ENCODE results near the gene KRT38. TPM values are rescaled to one million over a fixed set of nuclear protein-coding genes. Genes with fewer than 3 reads are reported as not detected.
"Not testable (repeated sequence)": the region's sequence is repeated elsewhere in the genome, so short reads cannot be mapped to it uniquely, and the experiment has no call there.

The KRT38 gene
- total RNA-seq, 1 donor from 2014 or later = not detected

DNA sequence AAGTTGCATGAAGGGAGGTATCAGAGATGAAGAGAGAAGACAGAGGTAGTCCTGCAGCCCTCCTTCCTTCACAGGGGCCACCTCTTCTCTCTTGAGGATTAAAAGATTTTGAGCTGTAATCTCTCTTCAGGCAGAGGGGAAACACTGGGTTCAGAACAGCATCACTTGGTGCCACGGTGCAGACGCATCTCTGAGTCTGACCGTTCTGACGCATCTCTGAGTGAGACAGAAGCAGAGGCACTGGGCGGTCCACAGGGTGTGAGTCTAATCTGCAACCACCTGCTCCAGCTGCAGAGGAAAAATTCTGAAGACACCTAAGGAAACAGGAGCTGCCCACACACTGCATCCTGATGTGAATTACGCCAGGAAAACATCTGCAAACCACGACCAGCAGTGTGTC lies 11.1 kb downstream of the KRT38 start:
- DNase-seq (ENCODE audit: low spot score) = no peak
- intact Hi-C loops (cut with DNase I) = no loop called here

DNA sequence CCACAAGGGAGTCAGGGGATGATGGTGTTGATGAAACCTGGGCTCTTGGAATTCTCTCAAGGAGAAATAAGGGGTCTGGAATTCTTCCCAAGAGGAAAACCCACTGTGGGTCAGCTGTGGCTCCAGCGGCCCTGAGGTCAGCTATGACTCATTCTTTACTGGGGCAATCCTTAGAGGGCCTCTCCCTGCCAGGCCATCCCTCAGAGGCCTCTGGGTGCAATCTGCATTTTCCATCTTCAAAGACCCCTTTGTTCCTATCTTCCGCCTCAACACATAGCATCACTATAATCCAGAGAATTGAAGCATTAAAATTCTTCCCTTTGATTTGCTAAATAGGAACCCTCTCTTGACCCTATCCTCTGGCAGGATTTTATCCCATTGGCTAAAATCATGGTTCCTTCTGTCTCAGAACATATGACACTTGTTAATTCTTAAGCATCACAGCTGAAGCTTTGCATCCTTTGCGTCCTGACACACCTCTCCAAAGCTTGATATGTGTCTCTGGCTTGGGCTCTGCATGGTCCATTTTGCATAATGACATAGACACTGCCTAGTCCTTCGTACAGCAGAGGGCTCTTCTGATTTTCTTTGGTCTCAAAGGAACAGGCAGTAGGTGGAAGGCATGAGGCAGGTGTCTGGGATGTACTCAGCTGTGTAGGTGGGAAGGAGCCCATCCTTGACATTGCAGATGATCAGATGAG lies 12.0 kb downstream of the KRT38 start:
- intact Hi-C loops (cut with DNase I) = no loop called here
- no peak for DNase-seq (ENCODE audit: low spot score)

DNA sequence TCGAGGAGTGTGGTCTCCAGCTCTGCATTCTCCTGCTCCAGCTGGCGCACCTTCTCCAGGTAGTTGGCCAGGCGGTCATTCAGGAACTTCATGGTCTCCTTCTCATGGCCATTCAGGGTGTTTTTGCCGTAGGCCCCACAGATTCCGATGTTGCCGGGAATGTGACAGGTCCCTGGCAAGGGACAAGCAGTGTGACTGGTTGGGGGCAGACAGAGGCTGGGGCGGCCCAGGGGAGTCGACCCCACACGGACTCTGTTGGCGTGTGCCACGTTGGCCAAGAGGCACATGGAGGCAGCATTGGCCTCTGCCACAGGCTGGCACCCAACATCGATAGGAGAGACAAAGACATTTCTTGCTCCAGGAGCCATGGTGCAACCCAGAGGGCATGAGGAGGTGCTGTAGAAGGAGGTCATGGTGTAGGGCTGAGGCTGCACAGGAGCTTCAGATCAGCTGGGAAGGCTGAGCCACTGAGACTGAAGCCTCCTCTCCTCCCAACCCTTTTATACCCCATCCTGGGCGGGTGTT lies 16.6 kb downstream of the KRT38 start, which contains the start of gene KRT37:
Gene KRT37 (minus strand): TSS at position 475 of the 525 bp plus-strand sequence. CDS start 62 bp downstream, at position 413.
- intact Hi-C loops (cut with DNase I) = no loop called here
- DNase-seq (ENCODE audit: low spot score) = no peak

- DNase-seq (ENCODE audit: low spot score); intact Hi-C loops (cut with DNase I): not testable (repeated sequence)
Measured at GRCh38 chr17:41422586-41422985, 18.2 kb downstream of the KRT38 start.

- intact Hi-C loops (cut with DNase I) = no loop called here
- no peak for DNase-seq (ENCODE audit: low spot score)
Measured at GRCh38 chr17:41421617-41422016, 19.2 kb downstream of the KRT38 start.

DNA sequence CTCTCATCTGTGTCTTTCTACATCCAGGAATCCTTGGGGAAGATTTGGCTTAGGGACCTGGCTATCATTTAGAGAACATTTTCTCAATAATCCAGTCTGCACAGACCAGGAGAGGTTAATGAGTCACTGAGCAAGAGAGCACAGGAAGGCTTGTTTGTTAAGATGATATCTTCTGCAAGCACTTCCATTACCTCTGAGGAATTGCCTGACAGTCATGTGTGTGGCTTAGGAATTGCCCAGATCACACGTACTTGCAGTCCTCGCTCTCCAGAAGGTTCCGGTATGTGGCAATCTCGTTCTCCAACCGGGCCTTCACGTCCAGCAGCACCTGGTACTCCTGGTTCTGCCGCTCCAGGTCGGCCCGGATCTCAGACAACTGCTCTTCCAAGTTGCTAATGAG lies 19.7 kb downstream of the KRT38 start:
- no peak for DNase-seq (ENCODE audit: low spot score)
- intact Hi-C loops (cut with DNase I) = no loop called here

GRCh38 chr17:41420134-41420533 lies 20.6 kb downstream of the KRT38 start:
- DNase-seq (ENCODE audit: low spot score) = no peak
- intact Hi-C loops (cut with DNase I) = no loop called here

GRCh38 chr17:41419716-41420115 lies 21.1 kb downstream of the KRT38 start:
- DNase-seq (ENCODE audit: low spot score) = no peak
- intact Hi-C loops (cut with DNase I) = no loop called here

- intact Hi-C loops (cut with DNase I) = no loop called here
- no peak for DNase-seq (ENCODE audit: low spot score)
Measured at GRCh38 chr17:41418116-41418860, 22.5 kb downstream of the KRT38 start.

GRCh38 chr17:41417576-41418015 lies 23.2 kb downstream of the KRT38 start:
- intact Hi-C loops (cut with DNase I) = no loop called here
- DNase-seq (ENCODE audit: low spot score) = no peak

GRCh38 chr17:41417127-41417526 lies 23.7 kb downstream of the KRT38 start:
- intact Hi-C loops (cut with DNase I) = no loop called here
- DNase-seq (ENCODE audit: low spot score) = no peak

GRCh38 chr17:41416479-41416878 lies 24.3 kb downstream of the KRT38 start:
- DNase-seq (ENCODE audit: low spot score) = no peak
- intact Hi-C loops (cut with DNase I) = no loop called here

- intact Hi-C loops (cut with DNase I) = no loop called here
- DNase-seq (ENCODE audit: low spot score) = no peak
Measured at GRCh38 chr17:41415833-41416335, 24.9 kb downstream of the KRT38 start.

GRCh38 chr17:41415411-41415810 lies 25.4 kb downstream of the KRT38 start:
- no peak for DNase-seq (ENCODE audit: low spot score)
- intact Hi-C loops (cut with DNase I) = no loop called here

DNA sequence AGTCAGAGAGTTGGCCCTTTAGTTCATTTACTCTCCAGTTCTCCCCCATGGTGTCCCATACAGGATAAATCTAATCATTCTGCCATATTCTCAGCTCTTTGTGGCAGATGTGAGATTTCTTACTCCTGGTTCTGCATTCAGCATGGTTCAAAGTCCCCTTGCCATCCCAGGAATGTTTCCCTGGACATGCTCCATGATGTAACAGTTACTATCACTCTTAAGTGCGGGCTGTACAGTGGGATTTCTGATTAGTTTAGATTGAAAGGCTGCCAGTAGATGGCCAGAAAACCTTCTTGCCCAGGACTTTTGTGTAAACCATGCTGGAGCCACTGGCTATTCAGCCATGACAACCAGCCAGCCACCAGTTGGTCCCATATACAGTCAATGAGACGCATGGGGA lies 26.8 kb downstream of the KRT38 start:
- intact Hi-C loops (cut with DNase I) = no loop called here
- DNase-seq (ENCODE audit: low spot score) = no peak

GRCh38 chr17:41413353-41413957 lies 27.3 kb downstream of the KRT38 start:
- intact Hi-C loops (cut with DNase I) = no loop called here
- DNase-seq (ENCODE audit: low spot score) = no peak

GRCh38 chr17:41411072-41411840 lies 29.5 kb downstream of the KRT38 start:
- intact Hi-C loops (cut with DNase I) = no loop called here
- no peak for DNase-seq (ENCODE audit: low spot score)

- intact Hi-C loops (cut with DNase I) = no loop called here
Measured at GRCh38 chr17:41407226-41407625, 33.6 kb downstream of the KRT38 start.

GRCh38 chr17:41406205-41406604 lies 34.6 kb downstream of the KRT38 start:
- intact Hi-C loops (cut with DNase I) = no loop called here
- no peak for DNase-seq (ENCODE audit: low spot score)

More at GRCh38 chr17:41407226-41407625, 33.6 kb downstream of the KRT38 start:
- DNase-seq (ENCODE audit: low spot score) = no peak

Measured in cardiac septum (tissue), 1 donor.